Panc1 (cell line): ENCODE results near the gene RASAL1.

Experiments used
- CTCF ChIP-seq: fragments of 450-650 bp; IDR thresholded peaks from 2 replicates; pipeline ENCODE4 v1.5.1; 2017; ENCODE audit warnings: mild to moderate bottlenecking
- POLR2AphosphoS5 ChIP-seq: IDR thresholded peaks from 2 replicates; pipeline ENCODE4 v1.6.1; 2012; ENCODE audit warnings: mild to moderate bottlenecking, low read depth, low read length, moderate library complexity
- TCF7L2 ChIP-seq: IDR thresholded peaks from 2 replicates; pipeline ENCODE4 v1.6.1; 2011; ENCODE audit warnings: mild to moderate bottlenecking, low read depth, low read length, inconsistent platforms
- TF ChIP-seq, protein P1 (sequence below), 2 experiments: IDR thresholded peaks; 2 replicates each; pipeline ENCODE4 v1.6.1; 2011 to 2012; ENCODE audit warnings: low read depth in 2 of 2, control low read depth in 1 of 2, low read length in 1 of 2, mild to moderate bottlenecking in 1 of 2, moderate library complexity in 1 of 2; ENCODE audit not compliant: insufficient read depth in 1 of 2

DNA sequence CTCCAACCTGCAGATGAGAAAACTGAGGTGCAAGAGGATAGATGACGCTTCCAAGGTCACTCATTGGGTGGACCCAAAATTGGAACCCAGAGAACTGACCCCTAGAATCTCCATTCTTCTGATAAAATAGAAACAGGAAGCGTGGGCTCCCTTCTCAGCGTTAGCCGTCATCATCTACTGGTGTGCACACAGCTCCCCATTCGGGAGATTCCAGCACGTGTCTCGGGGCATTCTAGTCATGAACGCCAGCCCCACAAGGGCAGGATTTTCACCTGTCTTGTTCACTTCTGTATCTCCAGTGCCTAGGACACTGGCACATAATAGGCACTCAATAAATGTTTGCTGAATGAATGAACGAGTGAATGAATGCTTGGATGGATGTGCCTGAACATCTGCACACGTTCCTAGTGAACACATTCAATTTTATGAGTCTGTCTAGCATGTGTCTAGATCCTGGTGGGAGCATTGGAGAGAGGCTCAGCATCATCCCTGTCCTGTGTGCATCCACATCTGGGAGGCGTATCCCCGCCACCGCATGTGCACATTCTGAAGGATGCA is 30.5 kb downstream of the RASAL1 start:
- TF ChIP-seq CTCF (no peak), POLR2AphosphoS5 (no peak), TCF7L2 (no peak)
- TF ChIP-seq, protein P1, sequence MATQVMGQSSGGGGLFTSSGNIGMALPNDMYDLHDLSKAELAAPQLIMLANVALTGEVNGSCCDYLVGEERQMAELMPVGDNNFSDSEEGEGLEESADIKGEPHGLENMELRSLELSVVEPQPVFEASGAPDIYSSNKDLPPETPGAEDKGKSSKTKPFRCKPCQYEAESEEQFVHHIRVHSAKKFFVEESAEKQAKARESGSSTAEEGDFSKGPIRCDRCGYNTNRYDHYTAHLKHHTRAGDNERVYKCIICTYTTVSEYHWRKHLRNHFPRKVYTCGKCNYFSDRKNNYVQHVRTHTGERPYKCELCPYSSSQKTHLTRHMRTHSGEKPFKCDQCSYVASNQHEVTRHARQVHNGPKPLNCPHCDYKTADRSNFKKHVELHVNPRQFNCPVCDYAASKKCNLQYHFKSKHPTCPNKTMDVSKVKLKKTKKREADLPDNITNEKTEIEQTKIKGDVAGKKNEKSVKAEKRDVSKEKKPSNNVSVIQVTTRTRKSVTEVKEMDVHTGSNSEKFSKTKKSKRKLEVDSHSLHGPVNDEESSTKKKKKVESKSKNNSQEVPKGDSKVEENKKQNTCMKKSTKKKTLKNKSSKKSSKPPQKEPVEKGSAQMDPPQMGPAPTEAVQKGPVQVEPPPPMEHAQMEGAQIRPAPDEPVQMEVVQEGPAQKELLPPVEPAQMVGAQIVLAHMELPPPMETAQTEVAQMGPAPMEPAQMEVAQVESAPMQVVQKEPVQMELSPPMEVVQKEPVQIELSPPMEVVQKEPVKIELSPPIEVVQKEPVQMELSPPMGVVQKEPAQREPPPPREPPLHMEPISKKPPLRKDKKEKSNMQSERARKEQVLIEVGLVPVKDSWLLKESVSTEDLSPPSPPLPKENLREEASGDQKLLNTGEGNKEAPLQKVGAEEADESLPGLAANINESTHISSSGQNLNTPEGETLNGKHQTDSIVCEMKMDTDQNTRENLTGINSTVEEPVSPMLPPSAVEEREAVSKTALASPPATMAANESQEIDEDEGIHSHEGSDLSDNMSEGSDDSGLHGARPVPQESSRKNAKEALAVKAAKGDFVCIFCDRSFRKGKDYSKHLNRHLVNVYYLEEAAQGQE (IDR thresholded peaks at IDR 0.05; ENCODE audit: insufficient read depth in 1 of 2, low read depth in 2 of 2, low read length in 1 of 2) = no peak
